ENCODE data around the gene RPL31.
"Not testable (repeated sequence)": the region's sequence is repeated elsewhere in the genome, so short reads cannot be mapped to it uniquely, and the experiment has no call there.

Gene RPL31

GRCh38 chr2:101032084-101032776 is 30.1 kb downstream of the RPL31 start:
- no peak for DNase-seq

GRCh38 chr2:101036562-101036961 is 34.5 kb downstream of the RPL31 start:
- peak; percentile 44 for DNase-seq

- DNase-seq: no peak
Observed at GRCh38 chr2:101037161-101037755, 35.2 kb downstream of the RPL31 start.

GRCh38 chr2:101038455-101039255 is 36.6 kb downstream of the RPL31 start:
- DNase-seq: peak; percentile 60

GRCh38 chr2:101040072-101040471 is 38.0 kb downstream of the RPL31 start:
- DNase-seq: no peak

- DNase-seq: peak; percentile 62
Observed at GRCh38 chr2:101040761-101041160, 38.7 kb downstream of the RPL31 start.

- DNase-seq: peak; percentile 85
Observed at GRCh38 chr2:101041413-101041812, 39.3 kb downstream of the RPL31 start.

GRCh38 chr2:101045330-101045729 is 43.2 kb downstream of the RPL31 start:
- no peak for DNase-seq

- no peak for DNase-seq
Observed at GRCh38 chr2:101047075-101047766, 45.1 kb downstream of the RPL31 start.

- no peak for DNase-seq
Observed at GRCh38 chr2:101047774-101048173, 45.7 kb downstream of the RPL31 start.

- DNase-seq: no peak
Observed at GRCh38 chr2:101048756-101049155, 46.7 kb downstream of the RPL31 start.

- not testable (repeated sequence) for DNase-seq
Observed at GRCh38 chr2:101050886-101051285, 48.8 kb downstream of the RPL31 start.

- no peak for DNase-seq
Observed at GRCh38 chr2:101052147-101052546, 50.1 kb downstream of the RPL31 start.

GRCh38 chr2:101053117-101053516 is 51.0 kb downstream of the RPL31 start:
- no peak for DNase-seq
